HCT116 (cell line): ENCODE results near the gene HTRA2.

Source experiments
- ATF3 ChIP-seq: IDR thresholded peaks from 2 replicates; pipeline ENCODE4 v1.6.1; 2012
- CEBPB ChIP-seq: IDR thresholded peaks from 2 replicates; pipeline ENCODE4 v1.6.1; 2012; ENCODE audit warnings: low read depth
- CTCF ChIP-seq, 3 experiments: fragments of 200-600 bp in 1 of 3; sonication (generic) in 1 of 3; IDR thresholded peaks in 2 of 3; conservative IDR thresholded peaks in 1 of 3; 2 replicates each; pipeline ENCODE4 v1.5.1; 2012 to 2017; ENCODE audit warnings: low read depth in 2 of 3, low read length in 2 of 3, antibody characterized with exemption in 1 of 3, borderline replicate concordance in 1 of 3, control low read depth in 1 of 3, mild to moderate bottlenecking in 1 of 3, mixed read lengths in 1 of 3, mixed run types in 1 of 3, moderate library complexity in 1 of 3; ENCODE audit not compliant: insufficient read depth in 1 of 3
- EGR1 ChIP-seq: IDR thresholded peaks from 2 replicates; pipeline ENCODE4 v1.6.1; 2012; ENCODE audit warnings: low read depth
- EZH2 ChIP-seq: fragments of 200-600 bp; sonication (generic); IDR thresholded peaks from 2 replicates; pipeline ENCODE4 v1.6.1; 2017; ENCODE audit warnings: antibody characterized with exemption, mixed run types
- EZH2phosphoT487 ChIP-seq: fragments of 200-600 bp; IDR thresholded peaks from 2 replicates; pipeline ENCODE4 v1.6.1; 2018; ENCODE audit warnings: antibody characterized with exemption, borderline replicate concordance
- POLR2A ChIP-seq: IDR thresholded peaks from 2 replicates; pipeline ENCODE4 v1.7.0; 2011; ENCODE audit warnings: borderline replicate concordance; ENCODE audit not compliant: insufficient read depth, insufficient read length; ENCODE audit errors: extremely low read depth
- POLR2AphosphoS5 ChIP-seq: IDR thresholded peaks from 2 replicates; pipeline ENCODE4 v1.6.1; 2011; ENCODE audit warnings: mild to moderate bottlenecking, low read depth, low read length, moderate library complexity
- REST ChIP-seq: IDR thresholded peaks from 2 replicates; pipeline ENCODE4 v1.6.1; 2012; ENCODE audit warnings: low read depth

- no peak for TF ChIP-seq CTCF (IDR thresholded peaks at IDR 0.05 in 2 of 3, conservative IDR thresholded peaks at IDR 0.05 in 1 of 3; ENCODE audit: borderline replicate concordance in 1 of 3, insufficient read depth in 1 of 3, low read depth in 2 of 3, low read length in 2 of 3)
- TF ChIP-seq EZH2, result no peak
- TF ChIP-seq POLR2A, result no peak
- no peak for TF ChIP-seq EGR1
- no peak for TF ChIP-seq EZH2phosphoT487
- TF ChIP-seq CEBPB, result no peak
- no peak for TF ChIP-seq REST
- TF ChIP-seq POLR2AphosphoS5, result no peak
- TF ChIP-seq ATF3, result no peak
These were observed 36.5 kb downstream of the HTRA2 start for GRCh38 chr2:74566076-74566753.
